H1 (cell line): ENCODE measurements around the gene KRT10. TPM values are rescaled to one million over a fixed set of nuclear protein-coding genes. Genes with fewer than 3 reads are reported as not detected.

Experiments
- CTCF ChIA-PET: fragments of 300-600 bp; sonication (Branson Sonifier 250); formaldehyde crosslinking; loops from one replicate; lab custom pipeline; 2021; ENCODE audit not compliant: partially characterized antibody; lab: Charles Lee
- POLR2A ChIA-PET: fragments of 300-600 bp; sonication (Branson Sonifier 250); formaldehyde crosslinking; loops from one replicate; lab custom pipeline; 2021; ENCODE audit warnings: inconsistent platforms; ENCODE audit not compliant: partially characterized antibody; lab: Charles Lee
- DNase-seq, 2 experiments: peaks; one replicate each; pipeline versions ENCODE4 v3.0.0 to v3.0.0-alpha.2; 2010 to 2022; ENCODE audit warnings: low spot score in 2 of 2, low read depth in 1 of 2, mixed read lengths in 1 of 2
- FAIRE-seq: peaks from 2 replicates; lab custom pipeline; 2011; peaks lifted over from hg19 to GRCh38; lab: Jason Lieb, UNC
- H2AFZ ChIP-seq: 2 replicates; pipeline ENCODE4 v1.8.1; 2012; ENCODE audit warnings: low read length, inconsistent platforms
- H2AK5ac ChIP-seq: 2 replicates; pipeline ENCODE4 v1.6.1; 2013; ENCODE audit warnings: low read depth, low read length
- H2BK120ac ChIP-seq: replicated peaks from 2 replicates; pipeline ENCODE3; 2013; ENCODE audit warnings: low read depth, low read length, inconsistent platforms
- H2BK12ac ChIP-seq: 2 replicates; pipeline ENCODE4 v1.6.1; 2013; ENCODE audit warnings: low read depth, low read length
- H2BK15ac ChIP-seq: 2 replicates; pipeline ENCODE4 v1.6.1; 2013; ENCODE audit warnings: low read length
- H2BK20ac ChIP-seq: 2 replicates; pipeline ENCODE4 v1.6.1; 2013; ENCODE audit warnings: low read length
- H2BK5ac ChIP-seq: 2 replicates; pipeline ENCODE4 v1.6.1; 2013; ENCODE audit warnings: low read depth, low read length
- H3K14ac ChIP-seq: 2 replicates; pipeline ENCODE4 v1.6.1; 2013; ENCODE audit warnings: inconsistent platforms; ENCODE audit not compliant: insufficient read length
- H3K18ac ChIP-seq: 2 replicates; pipeline ENCODE4 v1.6.1; 2013; ENCODE audit warnings: low read length; ENCODE audit errors: extremely low read depth
- H3K23ac ChIP-seq: 2 replicates; pipeline ENCODE4 v1.6.1; 2013; ENCODE audit warnings: inconsistent platforms; ENCODE audit not compliant: insufficient read length
- H3K23me2 ChIP-seq: 2 replicates; pipeline ENCODE4 v1.6.1; 2013; ENCODE audit warnings: low read depth, low read length
- H3K27ac ChIP-seq: 2 replicates; pipeline ENCODE4 v1.6.1; 2011; ENCODE audit warnings: low read depth, low read length, inconsistent platforms
- H3K27me3 ChIP-seq, 4 experiments: replicated peaks in 1 of 4; 1 replicate in 1 of 4; 2 replicates in 3 of 4; pipeline versions ENCODE4 v1.6.1 to v1.8.1; 2011 to 2013; ENCODE audit warnings: low read length in 3 of 4, mild to moderate bottlenecking in 3 of 4, inconsistent platforms in 2 of 4, mixed read lengths in 2 of 4, moderate library complexity in 1 of 4; ENCODE audit not compliant: control insufficient read depth in 3 of 4, insufficient read depth in 3 of 4; ENCODE audit errors: extremely low read depth in 1 of 4
- H3K36me3 ChIP-seq, 4 experiments: 2 replicates each; pipeline versions ENCODE4 v1.6.1 to v1.8.1; 2011 to 2013; ENCODE audit warnings: mild to moderate bottlenecking in 4 of 4, low read length in 3 of 4, moderate library complexity in 2 of 4, control low read depth in 1 of 4, inconsistent platforms in 1 of 4; ENCODE audit not compliant: insufficient read depth in 4 of 4, control insufficient read depth in 2 of 4
- H3K4ac ChIP-seq: replicated peaks from 2 replicates; pipeline ENCODE3; 2013; ENCODE audit warnings: low read length, low read depth, mixed read lengths, inconsistent platforms; ENCODE audit not compliant: insufficient read length
- H3K4me1 ChIP-seq, 4 experiments: replicated peaks in 1 of 4; 1 replicate in 1 of 4; 2 replicates in 3 of 4; pipeline versions ENCODE4 v1.6.1 to v1.8.1; 2011 to 2013; ENCODE audit warnings: low read length in 3 of 4, inconsistent platforms in 2 of 4, mixed read lengths in 1 of 4; ENCODE audit not compliant: insufficient read depth in 4 of 4, control insufficient read depth in 3 of 4
- H3K4me2 ChIP-seq, 2 experiments: 2 replicates each; pipeline versions ENCODE4 v1.6.1 to v1.8.1; 2011 to 2013; ENCODE audit warnings: low read depth in 2 of 2, low read length in 2 of 2, control low read depth in 1 of 2, inconsistent platforms in 1 of 2, mild to moderate bottlenecking in 1 of 2; ENCODE audit not compliant: insufficient read depth in 1 of 2
- H3K4me3 ChIP-seq, 4 experiments: fragments of 200-600, 300-600 bp in 1 of 4; sonication (generic), shearing (Covaris generic), sonication (Bioruptor Twin) in 1 of 4; 2 replicates each; pipeline versions ENCODE4 v1.5.1 to v1.8.1; 2011 to 2016; ENCODE audit warnings: low read length in 4 of 4, low read depth in 3 of 4, control low read depth in 2 of 4, inconsistent platforms in 2 of 4, mild to moderate bottlenecking in 2 of 4, mixed read lengths in 1 of 4, moderate library complexity in 1 of 4; ENCODE audit not compliant: insufficient read depth in 2 of 4; ENCODE audit errors: extremely low read depth in 1 of 4
- H3K56ac ChIP-seq: replicated peaks from 2 replicates; pipeline ENCODE3; 2013; ENCODE audit warnings: low read depth, mild to moderate bottlenecking, mixed read lengths, low read length, inconsistent platforms; ENCODE audit not compliant: insufficient read length
- H3K79me1 ChIP-seq: 2 replicates; pipeline ENCODE4 v1.6.1; 2013; ENCODE audit warnings: low read depth, low read length, control low read depth
- H3K79me2 ChIP-seq, 2 experiments: 2 replicates each; pipeline versions ENCODE4 v1.6.1 to v1.8.1; 2012 to 2013; ENCODE audit warnings: low read length in 2 of 2, mild to moderate bottlenecking in 2 of 2, inconsistent platforms in 1 of 2; ENCODE audit not compliant: insufficient read depth in 2 of 2, control insufficient read depth in 1 of 2
- H3K9ac ChIP-seq, 4 experiments: replicated peaks in 1 of 4; 1 replicate in 1 of 4; 2 replicates in 3 of 4; pipeline versions ENCODE4 v1.6.1 to v1.8.1; 2011 to 2013; ENCODE audit warnings: low read depth in 3 of 4, low read length in 3 of 4, control low read depth in 2 of 4, mild to moderate bottlenecking in 2 of 4, moderate library complexity in 2 of 4, inconsistent platforms in 1 of 4; ENCODE audit errors: extremely low read depth in 1 of 4
- H3K9me3 ChIP-seq, 2 experiments: 2 replicates each; pipeline versions ENCODE4 v1.6.1 to v1.8.1; 2012 to 2013; ENCODE audit warnings: mild to moderate bottlenecking in 2 of 2, moderate library complexity in 2 of 2, control low read depth in 1 of 2, inconsistent platforms in 1 of 2, low read depth in 1 of 2, low read length in 1 of 2, mixed read lengths in 1 of 2; ENCODE audit not compliant: insufficient read depth in 2 of 2
- H4K20me1 ChIP-seq, 2 experiments: replicated peaks in 1 of 2; 2 replicates each; pipeline versions ENCODE3 to v1.8.1; 2011 to 2013; ENCODE audit warnings: inconsistent platforms in 2 of 2, low read length in 2 of 2, mild to moderate bottlenecking in 1 of 2; ENCODE audit not compliant: insufficient read depth in 2 of 2, control insufficient read depth in 1 of 2
- H4K5ac ChIP-seq: 2 replicates; pipeline ENCODE4 v1.6.1; 2013; ENCODE audit warnings: low read length, low read depth, mixed read lengths, inconsistent platforms; ENCODE audit not compliant: insufficient read length
- H4K8ac ChIP-seq: 2 replicates; pipeline ENCODE4 v1.8.0; 2013; ENCODE audit warnings: mild to moderate bottlenecking, moderate library complexity, low read length, inconsistent platforms; ENCODE audit not compliant: insufficient read depth; ENCODE audit errors: extremely low read depth
- H4K91ac ChIP-seq: replicated peaks from 2 replicates; pipeline ENCODE3; 2013; ENCODE audit warnings: low read length, mixed read lengths, inconsistent platforms; ENCODE audit not compliant: insufficient read length
- ATF2 ChIP-seq: IDR thresholded peaks from 2 replicates; pipeline ENCODE4 v1.6.1; 2012; ENCODE audit warnings: low read length, inconsistent platforms
- GTF2F1 ChIP-seq: IDR thresholded peaks from 2 replicates; pipeline ENCODE4 v1.6.1; 2012; ENCODE audit warnings: low read depth, low read length, improper control_type of control experiment, borderline replicate concordance
- TAF1 ChIP-seq: IDR thresholded peaks from 2 replicates; pipeline ENCODE4 v1.6.1; 2011; ENCODE audit warnings: mild to moderate bottlenecking, low read depth, low read length
- WGBS, 2 experiments: shearing (Covaris generic) in 1 of 2; methylation state at CpG; one replicate each; pipeline versions ENCODE4 v1.1.6 to v1.1.7; 2013 to 2015; ENCODE audit warnings: low lambda C conversion rate in 2 of 2, mixed read lengths in 2 of 2, inconsistent platforms in 1 of 2, low coverage in 1 of 2, missing lambda C conversion rate in 1 of 2; ENCODE audit not compliant: insufficient replicate concordance in 2 of 2, insufficient coverage in 1 of 2, insufficient read length in 1 of 2; ENCODE audit errors: extremely low coverage in 1 of 2, missing lambda C conversion rate in 1 of 2; 5-methylcytosine and 5-hydroxymethylcytosine counted together
- polyA plus RNA-seq, 7 experiments: library from polyadenylated mRNA; depleted of rRNA in 3 of 7; stranded (reverse) in 5 of 7; unstranded in 2 of 7; fragments of >200 nt in 5 of 7; fragments of 200-250 nt in 2 of 7; gene quantifications; 1 replicate in 5 of 7; 2 replicates in 1 of 7; 4 replicates in 1 of 7; pipeline versions ENCODE4 v1.2.1 to v1.2.3, GENCODE V29; 2011 to 2013; ENCODE audit warnings: missing spikeins in 2 of 7, mixed read lengths in 2 of 7
- total RNA-seq: library from RNA; stranded (reverse); fragmentation: NEBNext Ultra II Directional; extraction: Animal tissue kit (Norgen Biotek cat#: 25700); gene quantifications from 2 replicates; pipeline ENCODE4 v1.2.1, GENCODE V29; 2021

The KRT10 gene
- total and polyA plus RNA-seq, 2 of the 8 experiments (the other 6 are each of a cell fraction or from before 2014, with no cell fraction given): 3.5 to 39.4 TPM

- no peak overlapping the region for H3K4ac ChIP-seq
- H3K4me2 ChIP-seq: no peak overlapping the region
- H2BK5ac ChIP-seq: no peak overlapping the region
- H3K14ac ChIP-seq: no peak overlapping the region
- DNase-seq (no peak), FAIRE-seq (no peak)
- POLR2A ChIA-PET: no interaction called here
- H4K5ac ChIP-seq: no peak overlapping the region
- no peak overlapping the region for H4K8ac ChIP-seq
- no peak overlapping the region for H3K23ac ChIP-seq
- TF ChIP-seq ATF2 (no peak), GTF2F1 (no peak), TAF1 (no peak)
- TF ChIP-seq, all 59 proteins: peak for 0
- Histone ChIP-seq H3K27ac (no peak overlapping the region), H3K9me3 (no peaks in the 10 kb centered on the region; a peak in 1 of 4 replicates), H3K36me3 (no peaks in the 10 kb centered on the region), H3K79me2 (no peaks in the 10 kb centered on the region), H2BK15ac (no peak overlapping the region), H2AK5ac (no peak overlapping the region), H3K27me3 (no peaks in the 10 kb centered on the region), H3K23me2 (no peaks in the 10 kb centered on the region), H2AFZ (no peak overlapping the region), H3K4me3 (no peak overlapping the region), H3K4me1 (peaks cover 0 to 3% (median 2%) of the 10 kb centered on the region in 4 experiments; a peak in 3 of 7 replicates), H2BK120ac (no peak overlapping the region), H4K91ac (no peak overlapping the region), H3K79me1 (no peaks in the 10 kb centered on the region), H3K56ac (no peak overlapping the region), H2BK12ac (no peak overlapping the region), H3K18ac (no peak overlapping the region), H3K9ac (no peak overlapping the region), H4K20me1 (peaks cover 0 to 2% of the 10 kb centered on the region in 2 experiments), H2BK20ac (no peak overlapping the region)
- CTCF ChIA-PET: interaction anchor here (0.9 to 1.4 kb wide), 2 partner anchors 60 to 812 kb away, joined by 3 read pairs; no protein-coding TSS in a partner anchor
- WGBS, 2 experiments: 85% methylated on average over 3 of the region's 3 CpGs; no CpG with 5 or more reads in 1 of the 2 experiments
Measured at GRCh38 chr17:40850293-40850972, 28.0 kb upstream of the KRT10 start.
